Stimulated activated CD8-positive, alpha-beta memory T cell treated with anti-CD3 and anti-CD28 coated beads, Interleukin-12 subunit alpha, Interleukin-12 subunit beta, amount 100 ng/mL, for 1 hour (primary cell): ENCODE results near the gene SHROOM3.

Experiments used
- DNase-seq: peaks from one replicate; pipeline ENCODE4 v3.0.0-alpha.2; 2020; ENCODE audit warnings: low read depth

Gene SHROOM3

GRCh38 chr4:76540486-76540885 lies 105.5 kb downstream of the SHROOM3 start:
- DNase-seq = no peak

GRCh38 chr4:76543378-76543777 lies 108.3 kb downstream of the SHROOM3 start:
- DNase-seq = no peak

- DNase-seq = no peak
These were observed 109.7 kb downstream of the SHROOM3 start for GRCh38 chr4:76544725-76545124.

- DNase-seq = no peak
These were observed 110.3 kb downstream of the SHROOM3 start for GRCh38 chr4:76545226-76545884.

GRCh38 chr4:76546327-76546726 lies 111.3 kb downstream of the SHROOM3 start:
- no peak for DNase-seq

- DNase-seq = no peak
These were observed 112.0 kb downstream of the SHROOM3 start for GRCh38 chr4:76546759-76547742.

GRCh38 chr4:76548704-76549103 lies 113.7 kb downstream of the SHROOM3 start:
- DNase-seq = no peak

- DNase-seq = no peak
These were observed 114.7 kb downstream of the SHROOM3 start for GRCh38 chr4:76549765-76550164.

GRCh38 chr4:76550966-76551780 lies 116.1 kb downstream of the SHROOM3 start:
- no peak for DNase-seq

- DNase-seq = no peak
These were observed 119.6 kb downstream of the SHROOM3 start for GRCh38 chr4:76554630-76555029.

GRCh38 chr4:76556452-76556851 lies 121.4 kb downstream of the SHROOM3 start:
- DNase-seq = no peak

- DNase-seq = no peak
These were observed 123.6 kb downstream of the SHROOM3 start for GRCh38 chr4:76558396-76559235.

- no peak for DNase-seq
These were observed 124.4 kb downstream of the SHROOM3 start for GRCh38 chr4:76559236-76560071.

- DNase-seq = no peak
These were observed 127.1 kb downstream of the SHROOM3 start for GRCh38 chr4:76562161-76562560.

GRCh38 chr4:76562836-76563453 lies 127.9 kb downstream of the SHROOM3 start:
- DNase-seq = no peak

- DNase-seq = no peak
These were observed 128.6 kb downstream of the SHROOM3 start for GRCh38 chr4:76563454-76564122.

- DNase-seq = no peak
These were observed 129.3 kb downstream of the SHROOM3 start for GRCh38 chr4:76564123-76564915.

- DNase-seq = no peak
These were observed 133.2 kb downstream of the SHROOM3 start for GRCh38 chr4:76568262-76568661.

- DNase-seq = no peak
These were observed 134.2 kb downstream of the SHROOM3 start for GRCh38 chr4:76569225-76569624.
